ENCODE measurements around the gene KCNJ3. TPM values are rescaled to one million over a fixed set of nuclear protein-coding genes. Genes with fewer than 3 reads are reported as not detected.
"Not testable (repeated sequence)": the region's sequence is repeated elsewhere in the genome, so short reads cannot be mapped to it uniquely, and the experiment has no call there.

KCNJ3 gene
- total RNA-seq, 4 donors from 2014 or later = 0.40 to 1.3 (median 0.55) TPM; not detected in 1

GRCh38 chr2:154849482-154849881 lies 151.0 kb downstream of the KCNJ3 start:
- no peak for DNase-seq
- intact Hi-C loops (cut with DNase I; ENCODE audit: low total_unique reads) = no loop called here
- TF ChIP-seq POLR2A (IDR thresholded peaks at IDR 0.05) (no peak), EP300 (IDR thresholded peaks at IDR 0.05; ENCODE audit: low read depth) (no peak)
- Histone ChIP-seq H3K36me3 (no peaks in the 10 kb centered on the region), H3K27ac (no peak overlapping the region), H3K4me1 (no peaks in the 10 kb centered on the region), H3K4me3 (no peak overlapping the region), H3K9me3 (no peaks in the 10 kb centered on the region), H3K27me3 (no peaks in the 10 kb centered on the region)
- 59 to 63% methylated on average over 2 to 3 of the region's 3 CpGs for WGBS, 2 donors (ENCODE audit: low coverage in 1 of 2)
- in situ Hi-C loops (cut with MboI; ENCODE audit: low pct_ligation_motif_present in 1 of 4, low pct_unique_long_range_greater_than_20kb in 1 of 4, low sequenced_read_pairs in 3 of 4) = no loop called here

- in situ Hi-C loops (cut with MboI; ENCODE audit: low pct_ligation_motif_present in 1 of 4, low pct_unique_long_range_greater_than_20kb in 1 of 4, low sequenced_read_pairs in 3 of 4) (no loop called here), intact Hi-C loops (cut with DNase I; ENCODE audit: low total_unique reads) (no loop called here)
- Histone ChIP-seq H3K36me3 (no peaks in the 10 kb centered on the region), H3K27ac (no peak overlapping the region), H3K9me3 (no peaks in the 10 kb centered on the region), H3K4me3 (no peak overlapping the region), H3K27me3 (no peaks in the 10 kb centered on the region), H3K4me1 (no peaks in the 10 kb centered on the region)
- no peak for TF ChIP-seq POLR2A (IDR thresholded peaks at IDR 0.05)
- TF ChIP-seq EP300 (IDR thresholded peaks at IDR 0.05; ENCODE audit: low read depth) = no peak
- no peak for TF ChIP-seq CTCF (IDR thresholded peaks at IDR 0.05)
- no peak for TF ChIP-seq POLR2AphosphoS5 (IDR thresholded peaks at IDR 0.05)
- DNase-seq = no peak
Measured at GRCh38 chr2:154850532-154850931, 152.0 kb downstream of the KCNJ3 start.

- intact Hi-C loops (cut with DNase I; ENCODE audit: low total_unique reads) (no loop called here), in situ Hi-C loops (cut with MboI; ENCODE audit: low pct_ligation_motif_present in 1 of 4, low pct_unique_long_range_greater_than_20kb in 1 of 4, low sequenced_read_pairs in 3 of 4) (no loop called here)
- 91% methylated on average over 6 of the region's 6 CpGs for WGBS, 2 donors (ENCODE audit: low coverage in 1 of 2)
- H3K27me3 ChIP-seq = no peaks in the 10 kb centered on the region
- no peak for DNase-seq
- H3K4me1 ChIP-seq = no peaks in the 10 kb centered on the region
- H3K27ac ChIP-seq = no peak overlapping the region
- H3K9me3 ChIP-seq = no peaks in the 10 kb centered on the region
- no peaks in the 10 kb centered on the region for H3K36me3 ChIP-seq
- H3K4me3 ChIP-seq = no peak overlapping the region
- TF ChIP-seq POLR2A (IDR thresholded peaks at IDR 0.05) = no peak
Measured at GRCh38 chr2:154855138-154855537, 156.6 kb downstream of the KCNJ3 start.

- in situ Hi-C loops (cut with MboI; ENCODE audit: low pct_ligation_motif_present in 1 of 4, low pct_unique_long_range_greater_than_20kb in 1 of 4, low sequenced_read_pairs in 3 of 4); H3K27ac ChIP-seq; H3K4me1 ChIP-seq; H3K4me3 ChIP-seq; H3K27me3 ChIP-seq; intact Hi-C loops (cut with DNase I; ENCODE audit: low total_unique reads); H3K9me3 ChIP-seq; H3K36me3 ChIP-seq; DNase-seq: not testable (repeated sequence)
- WGBS, 2 donors (ENCODE audit: low coverage in 1 of 2) = 71 to 95% methylated on average over 2 to 4 of the region's 4 CpGs
Measured at GRCh38 chr2:154867151-154867550, 168.7 kb downstream of the KCNJ3 start.

GRCh38 chr2:154875999-154876398 lies 177.5 kb downstream of the KCNJ3 start:
- Histone ChIP-seq H3K36me3 (no peaks in the 10 kb centered on the region), H3K4me1 (no peaks in the 10 kb centered on the region), H3K27me3 (no peaks in the 10 kb centered on the region), H3K27ac (no peak overlapping the region), H3K4me3 (no peak overlapping the region), H3K9me3 (no peaks in the 10 kb centered on the region)
- intact Hi-C loops (cut with DNase I; ENCODE audit: low total_unique reads) (no loop called here), in situ Hi-C loops (cut with MboI; ENCODE audit: low pct_ligation_motif_present in 1 of 4, low pct_unique_long_range_greater_than_20kb in 1 of 4, low sequenced_read_pairs in 3 of 4) (no loop called here)
- no peak for TF ChIP-seq POLR2A (IDR thresholded peaks at IDR 0.05)
- TF ChIP-seq EP300 (IDR thresholded peaks at IDR 0.05; ENCODE audit: low read depth) = no peak
- TF ChIP-seq CTCF (IDR thresholded peaks at IDR 0.05) = no peak
- TF ChIP-seq POLR2AphosphoS5 (IDR thresholded peaks at IDR 0.05) = no peak
- DNase-seq = no peak
- 93 to 97% methylated on average over 2 of the region's 2 CpGs for WGBS, 2 donors (ENCODE audit: low coverage in 1 of 2)

- Histone ChIP-seq H3K9me3 (no peaks in the 10 kb centered on the region), H3K27ac (no peak overlapping the region), H3K36me3 (no peaks in the 10 kb centered on the region), H3K27me3 (no peaks in the 10 kb centered on the region), H3K4me1 (no peaks in the 10 kb centered on the region), H3K4me3 (no peak overlapping the region)
- TF ChIP-seq EP300 (IDR thresholded peaks at IDR 0.05; ENCODE audit: low read depth) (no peak), POLR2AphosphoS5 (IDR thresholded peaks at IDR 0.05) (no peak), CTCF (IDR thresholded peaks at IDR 0.05) (no peak), POLR2A (IDR thresholded peaks at IDR 0.05) (no peak)
- intact Hi-C loops (cut with DNase I; ENCODE audit: low total_unique reads) = no loop called here
- DNase-seq = no peak
- in situ Hi-C loops (cut with MboI; ENCODE audit: low pct_ligation_motif_present in 1 of 4, low pct_unique_long_range_greater_than_20kb in 1 of 4, low sequenced_read_pairs in 3 of 4) = no loop called here
- WGBS, 2 donors (ENCODE audit: low coverage in 1 of 2) = 85% methylated on average over 3 of the region's 3 CpGs
Measured at GRCh38 chr2:154882725-154883124, 184.2 kb downstream of the KCNJ3 start.

All from transverse colon (tissue), 4 donors.